Astrocyte of the cerebellum (primary cell): ENCODE results near the gene CLMP.
A peak's percentile ranks its signal among the peaks of the same experiment; 100 is the strongest.

ENCODE experiments used
- DNase-seq: peaks from one replicate; pipeline ENCODE4 v3.0.0-alpha.2; 2011; ENCODE audit warnings: low read depth
- H3K4me3 ChIP-seq: 2 replicates; pipeline ENCODE4 v1.5.1; 2011; ENCODE audit warnings: mild to moderate bottlenecking, low read depth, low read length, moderate library complexity
- CTCF ChIP-seq: IDR thresholded peaks from 2 replicates; pipeline ENCODE4 v1.5.1; 2012; ENCODE audit warnings: low read length, low read depth, moderate library complexity, mild to moderate bottlenecking; ENCODE audit errors: missing control alignments
- in situ Hi-C: cut with HindIII; loops from 2 replicates; pipeline ENCODE4 v1.10.0; 2017; ENCODE audit warnings: low sequenced_read_pairs

Gene CLMP

GRCh38 chr11:123020968-123021367 lies 174.1 kb downstream of the CLMP start:
- no peak overlapping the region for H3K4me3 ChIP-seq
- DNase-seq: peak; percentile 12
- in situ Hi-C loops: loop anchor here (10.0 kb wide), 1 partner anchor 156 kb away; no protein-coding TSS in a partner anchor
- peak; percentile 78 for TF ChIP-seq CTCF
